OCI-LY3 (cell line): Measurements from ENCODE around the gene CANX.

Experiments
- H2AFZ ChIP-seq: fragments of 200-600, 300-600 bp; shearing (Covaris generic); 2 replicates; pipeline ENCODE4 v1.6.0; 2014; ENCODE audit warnings: antibody characterized with exemption, low read depth, low read length
- H3K27ac ChIP-seq: fragments of 200-600, 300-600 bp; sonication (generic); 2 replicates; pipeline ENCODE4 v1.5.1; 2014; ENCODE audit warnings: mild to moderate bottlenecking, low read length, moderate library complexity, mixed read lengths
- H3K27me3 ChIP-seq: fragments of 200-600, 300-600 bp; sonication (generic); 2 replicates; pipeline ENCODE4 v1.6.1; 2014; ENCODE audit warnings: low read depth, low read length, mixed read lengths
- H3K36me3 ChIP-seq: fragments of 200-600, 300-600 bp; sonication (generic); replicated peaks from 2 replicates; pipeline ENCODE3; 2014; ENCODE audit warnings: low read depth, low read length, mixed read lengths
- H3K4me1 ChIP-seq: fragments of 300-600, 200-600 bp; sonication (generic); 2 replicates; pipeline ENCODE4 v1.6.1; 2014; ENCODE audit warnings: low read length, mixed read lengths
- H3K4me2 ChIP-seq: fragments of 200-600, 300-600 bp; sonication (generic); 2 replicates; pipeline ENCODE4 v1.6.1; 2014; ENCODE audit warnings: low read length, mixed read lengths
- H3K4me3 ChIP-seq: fragments of 300-600, 200-600 bp; sonication (generic); 2 replicates; pipeline ENCODE4 v1.5.1; 2014; ENCODE audit warnings: antibody characterized with exemption, mild to moderate bottlenecking, low read length, moderate library complexity
- H3K79me2 ChIP-seq: fragments of 300-600, 200-600 bp; shearing (Covaris generic); 2 replicates; pipeline ENCODE4 v1.6.1; 2014; ENCODE audit warnings: mild to moderate bottlenecking, low read length, mixed read lengths
- H3K9ac ChIP-seq: fragments of 300-600, 200-600 bp; shearing (Covaris generic); 2 replicates; pipeline ENCODE4 v1.6.0; 2014; ENCODE audit warnings: mild to moderate bottlenecking, low read length, moderate library complexity
- H3K9me3 ChIP-seq: fragments of 200-600, 300-600 bp; shearing (Covaris generic); 2 replicates; pipeline ENCODE4 v1.6.1; 2014; ENCODE audit warnings: low read length, mixed read lengths; ENCODE audit not compliant: insufficient read depth
- H4K20me1 ChIP-seq: fragments of 200-600, 300-600 bp; sonication (generic); 2 replicates; pipeline ENCODE4 v1.6.1; 2016; ENCODE audit warnings: low read length, mixed read lengths; ENCODE audit not compliant: insufficient read depth
- CTCF ChIP-seq: fragments of 200-600, 300-600 bp; sonication (generic); IDR thresholded peaks from 2 replicates; pipeline ENCODE4 v1.5.1; 2014; ENCODE audit warnings: antibody characterized with exemption, low read length, low read depth
- EZH2phosphoT487 ChIP-seq: fragments of 200-600 bp; shearing (Covaris generic); IDR thresholded peaks from 2 replicates; pipeline ENCODE4 v1.6.1; 2018; ENCODE audit warnings: antibody characterized with exemption, mixed run types, low read depth

The CANX gene

GRCh38 chr5:179777456-179777855 lies 78.7 kb downstream of the CANX start:
- H3K27me3 ChIP-seq, result no peaks in the 10 kb centered on the region
- no peak overlapping the region for H3K4me3 ChIP-seq
- no peak for TF ChIP-seq EZH2phosphoT487
- H3K9me3 ChIP-seq, result no peaks in the 10 kb centered on the region
- H3K79me2 ChIP-seq, result no peaks in the 10 kb centered on the region
- H4K20me1 ChIP-seq, result no peaks in the 10 kb centered on the region
- H3K27ac ChIP-seq, result no peak overlapping the region
- H3K36me3 ChIP-seq, result peaks cover 43% of the 10 kb centered on the region
- no peak overlapping the region for H2AFZ ChIP-seq
- no peaks in the 10 kb centered on the region for H3K4me1 ChIP-seq
- no peak overlapping the region for H3K4me2 ChIP-seq
- H3K9ac ChIP-seq, result no peak overlapping the region

- no peaks in the 10 kb centered on the region for H4K20me1 ChIP-seq
- H2AFZ ChIP-seq, result no peak overlapping the region
- H3K4me1 ChIP-seq, result no peaks in the 10 kb centered on the region
- no peaks in the 10 kb centered on the region for H3K27me3 ChIP-seq
- TF ChIP-seq EZH2phosphoT487, result no peak
- TF ChIP-seq CTCF, result no peak
- no peaks in the 10 kb centered on the region for H3K79me2 ChIP-seq
- H3K36me3 ChIP-seq, result peaks cover 40% of the 10 kb centered on the region
- H3K4me2 ChIP-seq, result no peak overlapping the region
- H3K9ac ChIP-seq, result no peak overlapping the region
- no peaks in the 10 kb centered on the region for H3K9me3 ChIP-seq
- H3K27ac ChIP-seq, result no peak overlapping the region
- H3K4me3 ChIP-seq, result no peak overlapping the region
Observed at GRCh38 chr5:179777909-179778308, 79.1 kb downstream of the CANX start.

- no peak overlapping the region for H3K9ac ChIP-seq
- no peaks in the 10 kb centered on the region for H3K4me1 ChIP-seq
- no peaks in the 10 kb centered on the region for H3K27me3 ChIP-seq
- no peaks in the 10 kb centered on the region for H3K9me3 ChIP-seq
- no peaks in the 10 kb centered on the region for H3K79me2 ChIP-seq
- H3K27ac ChIP-seq, result no peak overlapping the region
- no peaks in the 10 kb centered on the region for H4K20me1 ChIP-seq
- no peak overlapping the region for H3K4me3 ChIP-seq
- H2AFZ ChIP-seq, result no peak overlapping the region
- TF ChIP-seq EZH2phosphoT487, result no peak
- no peak for TF ChIP-seq CTCF
- peaks cover 36% of the 10 kb centered on the region for H3K36me3 ChIP-seq
- no peak overlapping the region for H3K4me2 ChIP-seq
Observed at GRCh38 chr5:179778591-179778990, 79.8 kb downstream of the CANX start.

- no peaks in the 10 kb centered on the region for H3K9me3 ChIP-seq
- H3K79me2 ChIP-seq, result no peaks in the 10 kb centered on the region
- no peak for TF ChIP-seq EZH2phosphoT487
- TF ChIP-seq CTCF, result no peak
- H3K4me1 ChIP-seq, result no peaks in the 10 kb centered on the region
- no peak overlapping the region for H3K27ac ChIP-seq
- H2AFZ ChIP-seq, result no peak overlapping the region
- H3K9ac ChIP-seq, result no peak overlapping the region
- peaks cover 24% of the 10 kb centered on the region for H3K36me3 ChIP-seq
- no peaks in the 10 kb centered on the region for H3K27me3 ChIP-seq
- H4K20me1 ChIP-seq, result no peaks in the 10 kb centered on the region
- no peak overlapping the region for H3K4me2 ChIP-seq
- no peak overlapping the region for H3K4me3 ChIP-seq
Observed at GRCh38 chr5:179779826-179780225, 81.1 kb downstream of the CANX start.

GRCh38 chr5:179780362-179780761 lies 81.6 kb downstream of the CANX start:
- Histone ChIP-seq H3K79me2 (no peaks in the 10 kb centered on the region), H3K4me2 (no peak overlapping the region), H3K36me3 (peaks cover 18% of the 10 kb centered on the region), H3K9me3 (no peaks in the 10 kb centered on the region), H3K4me1 (no peaks in the 10 kb centered on the region), H3K27me3 (no peaks in the 10 kb centered on the region), H4K20me1 (no peaks in the 10 kb centered on the region), H3K4me3 (no peak overlapping the region), H3K9ac (no peak overlapping the region), H2AFZ (no peak overlapping the region), H3K27ac (no peak overlapping the region)
- TF ChIP-seq CTCF, result no peak
- TF ChIP-seq EZH2phosphoT487, result no peak
